CD14-positive monocyte (primary cell): ENCODE measurements around the gene CERK. TPM values are rescaled to one million over a fixed set of nuclear protein-coding genes. Genes with fewer than 3 reads are reported as not detected.
A peak's percentile ranks its signal among the peaks of the same experiment; 100 is the strongest.

Experiments
- DNase-seq, 3 donors: peaks; one replicate each; pipeline ENCODE4 v3.0.0-alpha.2; 2011 to 2022
- H2AFZ ChIP-seq: 2 replicates; pipeline ENCODE4 v1.6.0; 2012; ENCODE audit warnings: mild to moderate bottlenecking, low read depth, low read length, inconsistent platforms; ENCODE audit not compliant: insufficient read depth, poor library complexity, severe bottlenecking
- H3K27ac ChIP-seq, 2 donors: 1 replicate in 1 of 2; 2 replicates in 1 of 2; pipeline ENCODE4 v1.5.1; 2012 to 2013; ENCODE audit warnings: low read length in 2 of 2, control low read depth in 1 of 2, inconsistent platforms in 1 of 2, low read depth in 1 of 2, mild to moderate bottlenecking in 1 of 2
- H3K27me3 ChIP-seq, 2 donors: one replicate each; pipeline versions ENCODE4 v1.6.0 to v1.6.1; 2011 to 2013; ENCODE audit warnings: low read length in 2 of 2; ENCODE audit not compliant: control insufficient read depth in 2 of 2, insufficient read depth in 2 of 2
- H3K36me3 ChIP-seq, 2 donors: replicated peaks in 1 of 2; 1 replicate in 1 of 2; 2 replicates in 1 of 2; pipeline versions ENCODE4 v1.5.1 to v1.6.1; 2012 to 2013; ENCODE audit warnings: low read length in 2 of 2, control low read depth in 1 of 2, inconsistent platforms in 1 of 2, mild to moderate bottlenecking in 1 of 2; ENCODE audit not compliant: insufficient read depth in 2 of 2, control insufficient read depth in 1 of 2
- H3K4me1 ChIP-seq, 2 donors: 1 replicate in 1 of 2; 2 replicates in 1 of 2; pipeline versions ENCODE4 v1.5.1 to v1.6.1; 2012 to 2013; ENCODE audit warnings: low read length in 2 of 2, control low read depth in 1 of 2, inconsistent platforms in 1 of 2, mild to moderate bottlenecking in 1 of 2, moderate library complexity in 1 of 2; ENCODE audit not compliant: insufficient read depth in 2 of 2, control insufficient read depth in 1 of 2
- H3K4me2 ChIP-seq: replicated peaks from 2 replicates; pipeline ENCODE3; 2012; ENCODE audit warnings: low read length, moderate library complexity, mild to moderate bottlenecking; ENCODE audit not compliant: poor library complexity, severe bottlenecking; ENCODE audit errors: extremely low read depth
- H3K4me3 ChIP-seq, 3 experiments: fragments of 200-600 bp in 1 of 3; sonication (generic) in 1 of 3; replicated peaks in 1 of 3; 1 replicate in 2 of 3; 2 replicates in 1 of 3; pipeline ENCODE4 v1.5.1; 2011 to 2013; ENCODE audit warnings: low read length in 3 of 3, mild to moderate bottlenecking in 3 of 3, control low read depth in 2 of 3, low read depth in 2 of 3, inconsistent platforms in 1 of 3, moderate library complexity in 1 of 3
- H3K79me2 ChIP-seq: 2 replicates; pipeline ENCODE4 v1.6.0; 2012; ENCODE audit warnings: mild to moderate bottlenecking, control low read depth, inconsistent platforms, low read length, moderate library complexity; ENCODE audit not compliant: insufficient read depth
- H3K9ac ChIP-seq: 2 replicates; pipeline ENCODE4 v1.6.0; 2017; ENCODE audit warnings: low read length, mild to moderate bottlenecking; ENCODE audit not compliant: insufficient read depth, poor library complexity, severe bottlenecking
- H3K9me3 ChIP-seq, 2 donors: replicated peaks in 1 of 2; 1 replicate in 1 of 2; 2 replicates in 1 of 2; pipeline versions ENCODE4 v1.5.1 to v1.6.1; 2012 to 2013; ENCODE audit warnings: low read length in 2 of 2, control low read depth in 1 of 2; ENCODE audit not compliant: control insufficient read depth in 1 of 2, insufficient read depth in 1 of 2
- H4K20me1 ChIP-seq: 2 replicates; pipeline ENCODE4 v1.6.0; 2012; ENCODE audit warnings: mild to moderate bottlenecking, low read length, control low read depth, moderate library complexity; ENCODE audit not compliant: insufficient read depth
- H3K27ac Mint-ChIP-seq, 7 donors: one replicate each; pipeline ENCODE4 v1.8.0; 2020; ENCODE audit warnings: mild to moderate bottlenecking in 7 of 7, mixed read lengths in 7 of 7, moderate library complexity in 6 of 7, inconsistent platforms in 2 of 7
- H3K27me3 Mint-ChIP-seq, 3 donors: one replicate each; pipeline ENCODE4 v1.8.0; 2021 to 2022; ENCODE audit warnings: low read depth in 3 of 3, mild to moderate bottlenecking in 3 of 3, mixed read lengths in 3 of 3, moderate library complexity in 3 of 3, inconsistent platforms in 1 of 3
- H3K36me3 Mint-ChIP-seq, 2 donors: one replicate each; pipeline ENCODE4 v1.8.0; 2020; ENCODE audit warnings: mixed read lengths in 2 of 2, inconsistent platforms in 1 of 2, mild to moderate bottlenecking in 1 of 2
- H3K4me1 Mint-ChIP-seq: one replicate; pipeline ENCODE4 v1.8.0; 2020; ENCODE audit warnings: mild to moderate bottlenecking, mixed read lengths
- H3K4me3 Mint-ChIP-seq, 2 donors: one replicate each; pipeline ENCODE4 v1.8.0; 2020; ENCODE audit warnings: mild to moderate bottlenecking in 2 of 2, mixed read lengths in 2 of 2, moderate library complexity in 1 of 2
- H3K9me3 Mint-ChIP-seq, 7 donors: one replicate each; pipeline ENCODE4 v1.8.0; 2020 to 2022; ENCODE audit warnings: mixed read lengths in 7 of 7, mild to moderate bottlenecking in 6 of 7, moderate library complexity in 6 of 7, inconsistent platforms in 2 of 7
- CTCF ChIP-seq: fragments of 200-600 bp; IDR thresholded peaks from one replicate; pipeline ENCODE4 v1.8.0; 2022; ENCODE audit warnings: antibody characterized with exemption, mild to moderate bottlenecking
- WGBS: methylation state at CpG from one replicate; pipeline ENCODE4 v1.1.5; 2013; ENCODE audit warnings: missing lambda C conversion rate; ENCODE audit not compliant: insufficient coverage; 5-methylcytosine and 5-hydroxymethylcytosine counted together
- intact Hi-C, 2 donors: fragments of 100-400 bp; cut with micrococcal nuclease; formaldehyde crosslinking; loops; one replicate each; pipeline versions ENCODE4 v1.15.0 to v1.15.1; 2023
- polyA plus RNA-seq, 3 donors: library from polyadenylated mRNA; depleted of rRNA in 1 of 3; unstranded in 2 of 3; stranded (reverse) in 1 of 3; fragments of 300-500 nt in 2 of 3; fragments of >200 nt in 1 of 3; fragmentation: Illumina TruSeq in 2 of 3; gene quantifications; 1 replicate in 2 of 3; 2 replicates in 1 of 3; pipeline ENCODE4 v1.2.3, GENCODE V29; 2012 to 2021

CERK gene
- polyA plus RNA-seq, 3 donors: 22.4 to 40.2 (median 24.5) TPM

DNA sequence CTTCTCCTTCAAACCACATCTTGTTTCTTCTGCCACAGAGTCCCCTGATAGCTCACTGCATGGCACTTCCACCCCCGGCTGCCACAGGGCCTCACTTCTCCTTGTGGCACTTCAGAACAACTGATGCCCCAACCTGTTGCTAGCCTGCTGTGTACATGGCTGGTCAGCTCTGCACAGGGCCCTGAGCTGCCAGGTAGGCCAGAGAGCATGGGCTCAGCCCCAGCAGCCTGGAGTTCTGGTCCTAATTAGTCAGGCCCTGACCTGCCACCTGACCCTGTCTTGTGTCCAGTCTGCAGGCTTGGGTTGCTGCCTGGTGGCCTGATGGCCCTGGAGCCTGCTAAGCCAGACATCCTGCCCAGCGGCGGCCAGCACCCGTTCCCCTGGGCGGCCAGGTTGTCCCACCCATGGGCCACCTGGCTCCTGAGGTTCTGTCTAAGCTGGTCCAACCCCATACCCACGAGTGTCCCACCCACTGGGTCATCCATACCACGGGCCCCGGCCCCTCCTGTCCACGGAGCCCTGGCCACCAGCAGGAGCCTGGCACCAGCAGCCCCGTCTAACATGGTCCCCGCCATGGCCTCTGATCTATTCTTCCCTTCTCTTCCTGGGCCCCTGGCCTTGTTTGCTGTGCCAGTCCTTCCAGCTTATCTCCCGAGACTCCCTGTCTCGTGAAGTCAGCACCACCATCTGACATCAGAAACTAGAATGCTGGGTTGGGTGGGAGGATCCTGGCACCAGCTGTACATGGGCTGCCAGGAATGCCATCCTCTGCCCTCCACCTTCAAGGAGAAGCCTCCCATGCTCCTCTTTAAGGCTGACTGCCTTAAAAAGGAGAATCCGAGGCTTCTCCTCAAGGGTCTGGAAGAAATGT is 3.1 kb upstream of the CERK start:
- H3K4me3 Mint-ChIP-seq: peak overlapping the region in 1 of 2 donors; percentile 7
- H3K4me1 Mint-ChIP-seq: peaks cover 29% of the 10 kb centered on the region

More for the DNA sequence above, 3.1 kb upstream of the CERK start:
- peaks cover 6 to 9% (median 7%) of the 10 kb centered on the region in 7 donors for H3K9me3 Mint-ChIP-seq
- Histone ChIP-seq H3K4me3 (no peak overlapping the region), H3K4me2 (no peak overlapping the region), H3K4me1 (peaks cover 29 to 34% of the 10 kb centered on the region in 2 donors), H3K79me2 (peaks cover 22% of the 10 kb centered on the region), H3K9me3 (peaks cover 0 to 8% of the 10 kb centered on the region in 2 donors), H3K36me3 (no peaks in the 10 kb centered on the region), H4K20me1 (peaks cover 10% of the 10 kb centered on the region), H3K9ac (no peak overlapping the region), H3K27ac (no peak overlapping the region), H3K27me3 (no peaks in the 10 kb centered on the region), H2AFZ (no peak overlapping the region)
- H3K27me3 Mint-ChIP-seq: peaks cover 0 to 5% (median 2%) of the 10 kb centered on the region in 3 donors
- no peak for TF ChIP-seq CTCF
- peak overlapping the region in 4 of 7 donors; percentile 13 to 58 (median 56) for H3K27ac Mint-ChIP-seq
- intact Hi-C loops: loop anchor here in 1 of 2 donors (2.0 kb wide), 1 partner anchor 14 kb away; no protein-coding TSS in a partner anchor
- H3K36me3 Mint-ChIP-seq: peaks cover 5 to 11% of the 10 kb centered on the region in 2 donors
- no peak for DNase-seq
- WGBS: 94% methylated on average over 11 of the region's 14 CpGs
